ENCODE measurements around the gene RAPGEF5. TPM values are rescaled to one million over a fixed set of nuclear protein-coding genes. Genes with fewer than 3 reads are reported as not detected.

The RAPGEF5 gene
- 10 to 100 TPM in 1 of 2 donors, 1 to 10 TPM in 1; 7.4 to 29.8 TPM for total RNA-seq

GRCh38 chr7:22356701-22357310 is at the start of gene RAPGEF5:
Gene RAPGEF5 (minus strand): TSS chr7:22357154. CDS start chr7:22357060, 94 bp downstream.
- Histone ChIP-seq H3K4me3 (peak within 1 kb of the TSS; percentile 38 to 46), H3K27me3 (replicated peaks; ENCODE audit: insufficient read depth) (no peaks in the 10 kb centered on the region)
- DNase-seq (ENCODE audit: low spot score), result peak; percentile 18

GRCh38 chr7:22406715-22407114 is 49.8 kb upstream of the RAPGEF5 start:
- no peak overlapping the region for H3K4me3 ChIP-seq
- no peak for DNase-seq (ENCODE audit: low spot score)
- intact Hi-C loops (cut with DNase I), result no loop called here
- WGBS, result 95% methylated on average over 4 of the region's 4 CpGs
- no peaks in the 10 kb centered on the region for H3K27me3 ChIP-seq (replicated peaks; ENCODE audit: insufficient read depth)
- no peaks in the 10 kb centered on the region for H3K36me3 ChIP-seq
- no peaks in the 10 kb centered on the region for H3K4me1 ChIP-seq (replicated peaks)
- no peaks in the 10 kb centered on the region for H3K9me3 ChIP-seq
- TF ChIP-seq CTCF (IDR thresholded peaks at IDR 0.05) (no peak), POLR2AphosphoS5 (IDR thresholded peaks at IDR 0.05) (no peak), POLR2A (IDR thresholded peaks at IDR 0.05) (no peak)
- H3K27ac ChIP-seq, result no peak overlapping the region

More at GRCh38 chr7:22356701-22357310, at the start of gene RAPGEF5:
- no peaks in the 10 kb centered on the region for H3K4me1 ChIP-seq (replicated peaks)
- intact Hi-C loops (cut with DNase I), result no loop called here
- H3K36me3 ChIP-seq, result no peaks in the 10 kb centered on the region
- H3K9me3 ChIP-seq, result no peaks in the 10 kb centered on the region
- peak within 1 kb of the TSS in 1 of 2 donors; percentile 26 for H3K27ac ChIP-seq
- WGBS, result under 1% methylated on average over 72 of the region's 95 CpGs
- no peak for TF ChIP-seq POLR2AphosphoS5 (IDR thresholded peaks at IDR 0.05)
- no peak for TF ChIP-seq CTCF (IDR thresholded peaks at IDR 0.05)
- TF ChIP-seq POLR2A (IDR thresholded peaks at IDR 0.05), result no peak

- Histone ChIP-seq H3K4me1 (replicated peaks) (no peaks in the 10 kb centered on the region), H3K27me3 (replicated peaks; ENCODE audit: insufficient read depth) (no peaks in the 10 kb centered on the region), H3K4me3 (no peak overlapping the region), H3K36me3 (no peaks in the 10 kb centered on the region), H3K27ac (no peak overlapping the region), H3K9me3 (no peaks in the 10 kb centered on the region)
- 37% methylated on average over 3 of the region's 3 CpGs for WGBS
- no peak for TF ChIP-seq CTCF (IDR thresholded peaks at IDR 0.05)
- no peak for TF ChIP-seq POLR2AphosphoS5 (IDR thresholded peaks at IDR 0.05)
- no peak for TF ChIP-seq POLR2A (IDR thresholded peaks at IDR 0.05)
- intact Hi-C loops (cut with DNase I), result no loop called here
- DNase-seq (ENCODE audit: low spot score), result no peak
Observed at GRCh38 chr7:22404421-22405023, 47.6 kb upstream of the RAPGEF5 start.

- H3K9me3 ChIP-seq, result no peaks in the 10 kb centered on the region
- no peaks in the 10 kb centered on the region for H3K4me1 ChIP-seq (replicated peaks)
- H3K27me3 ChIP-seq (replicated peaks; ENCODE audit: insufficient read depth), result no peaks in the 10 kb centered on the region
- no peak overlapping the region for H3K27ac ChIP-seq
- H3K36me3 ChIP-seq, result no peaks in the 10 kb centered on the region
- no peak overlapping the region for H3K4me3 ChIP-seq
- DNase-seq (ENCODE audit: low spot score), result no peak
- TF ChIP-seq POLR2AphosphoS5 (IDR thresholded peaks at IDR 0.05) (no peak), POLR2A (IDR thresholded peaks at IDR 0.05) (no peak), CTCF (IDR thresholded peaks at IDR 0.05) (no peak)
- intact Hi-C loops (cut with DNase I), result no loop called here
- WGBS, result 96% methylated on average over 2 of the region's 2 CpGs
Observed at GRCh38 chr7:22403344-22403743, 46.4 kb upstream of the RAPGEF5 start.

- H3K9me3 ChIP-seq, result no peaks in the 10 kb centered on the region
- intact Hi-C loops (cut with DNase I), result no loop called here
Observed at GRCh38 chr7:22402250-22402649, 45.3 kb upstream of the RAPGEF5 start.

More at GRCh38 chr7:22402250-22402649, 45.3 kb upstream of the RAPGEF5 start:
- DNase-seq (ENCODE audit: low spot score), result no peak
- Histone ChIP-seq H3K4me3 (no peak overlapping the region), H3K4me1 (replicated peaks) (no peaks in the 10 kb centered on the region), H3K36me3 (no peaks in the 10 kb centered on the region), H3K27ac (no peak overlapping the region), H3K27me3 (replicated peaks; ENCODE audit: insufficient read depth) (no peaks in the 10 kb centered on the region)
- WGBS, result 88% methylated on average over 2 of the region's 2 CpGs
- no peak for TF ChIP-seq CTCF (IDR thresholded peaks at IDR 0.05)
